GM12878 (cell line): Measurements from ENCODE around the gene SLC16A10. TPM values are rescaled to one million over a fixed set of nuclear protein-coding genes. Genes with fewer than 3 reads are reported as not detected.

ENCODE experiments used
- ATAC-seq: fragments of 200-7000 bp; cut with Tn5 transposase; 3 replicates; pipeline ENCODE4 v1.9.1; 2020; ENCODE audit warnings: mild to moderate bottlenecking, moderate library complexity
- BruUV-seq: library from RNA; stranded (reverse); fragments of 400-500 nt; replicated peaks from 2 replicates; lab custom pipeline; 2021; lab: Mats Ljungman, UMichigan
- CTCF ChIA-PET: fragments of 300-600 bp; sonication (Branson Sonifier 250); formaldehyde crosslinking; extraction: SDS; loops from one replicate; lab custom pipeline; 2021; ENCODE audit warnings: inconsistent platforms; lab: Yijun Ruan, JAX
- POLR2A ChIA-PET: fragments of 350-600 bp; formaldehyde crosslinking; extraction: SDS; loops from one replicate; lab custom pipeline; 2021; ENCODE audit warnings: inconsistent platforms; lab: Charles Lee
- RAD21 ChIA-PET: fragments of 300-600 bp; sonication (Branson Sonifier 250); formaldehyde crosslinking; loops from one replicate; lab custom pipeline; 2023; ENCODE audit warnings: antibody characterized with exemption; ENCODE audit not compliant: unreplicated experiment; lab: Charles Lee
- SMC1A ChIA-PET: fragments of 300-600 bp; sonication (Branson Sonifier 250); formaldehyde crosslinking; loops from one replicate; lab custom pipeline; 2023; ENCODE audit not compliant: unreplicated experiment, uncharacterized antibody; lab: Charles Lee
- DNase-seq: peaks from one replicate; pipeline ENCODE4 v3.0.0-alpha.2; 2011; ENCODE audit warnings: low read depth, low spot score
- FAIRE-seq: peaks from 3 replicates; lab custom pipeline; 2011; peaks lifted over from hg19 to GRCh38; lab: Jason Lieb, UNC
- H2AFZ ChIP-seq: 2 replicates; pipeline ENCODE4 v1.6.0; 2011; ENCODE audit warnings: low read depth, low read length, control low read depth; ENCODE audit not compliant: control insufficient read depth
- H3K27ac ChIP-seq: 2 replicates; pipeline ENCODE4 v1.5.1; 2011; ENCODE audit warnings: control low read depth; ENCODE audit not compliant: control insufficient read depth, insufficient read depth
- H3K27me3 ChIP-seq, 2 experiments: replicated peaks in 1 of 2; 2 replicates each; pipeline versions ENCODE4 v1.6.0 to v1.6.1; 2011; ENCODE audit warnings: low read length in 1 of 2; ENCODE audit not compliant: control insufficient read depth in 2 of 2, insufficient read depth in 2 of 2
- H3K36me3 ChIP-seq, 2 experiments: 2 replicates each; pipeline ENCODE4 v1.5.1; 2011; ENCODE audit warnings: low read length in 1 of 2; ENCODE audit not compliant: control insufficient read depth in 2 of 2, insufficient read depth in 2 of 2
- H3K4me1 ChIP-seq: 2 replicates; pipeline ENCODE4 v1.6.1; 2011; ENCODE audit warnings: mild to moderate bottlenecking, low read length, moderate library complexity, mixed read lengths; ENCODE audit not compliant: control insufficient read depth, insufficient read depth
- H3K4me2 ChIP-seq: 2 replicates; pipeline ENCODE4 v1.6.0; 2011; ENCODE audit warnings: control low read depth; ENCODE audit not compliant: control insufficient read depth, insufficient read depth
- H3K4me3 ChIP-seq: fragments of 200-600 bp; sonication (generic); 2 replicates; pipeline ENCODE4 v1.5.1; 2016
- H3K79me2 ChIP-seq: 2 replicates; pipeline ENCODE4 v1.6.0; 2011; ENCODE audit warnings: low read length; ENCODE audit not compliant: control insufficient read depth, insufficient read depth
- H3K9ac ChIP-seq: 2 replicates; pipeline ENCODE4 v1.8.0; 2011; ENCODE audit warnings: low read length, control low read depth, mixed read lengths; ENCODE audit not compliant: control insufficient read depth, insufficient read depth
- H3K9me3 ChIP-seq: replicated peaks from 3 replicates; pipeline ENCODE4 v1.5.1; 2011; ENCODE audit warnings: mild to moderate bottlenecking, low read length; ENCODE audit not compliant: control insufficient read depth, insufficient read depth
- H4K20me1 ChIP-seq: 2 replicates; pipeline ENCODE4 v1.6.0; 2011; ENCODE audit not compliant: control insufficient read depth, insufficient read depth
- ATF7 ChIP-seq: fragments of 450-650 bp; IDR thresholded peaks from 2 replicates; pipeline ENCODE4 v1.6.1; 2016; ENCODE audit warnings: low read depth, mild to moderate bottlenecking
- FOXM1 ChIP-seq: IDR thresholded peaks from 2 replicates; pipeline ENCODE4 v1.6.1; 2012; ENCODE audit warnings: low read depth, mild to moderate bottlenecking, inconsistent platforms, low read length, moderate library complexity
- IRF4 ChIP-seq: IDR thresholded peaks from 2 replicates; pipeline ENCODE4 v1.6.1; 2011; ENCODE audit warnings: low read depth, low read length
- NR2F1 ChIP-seq: fragments of 450-650 bp; conservative IDR thresholded peaks from 2 replicates; pipeline ENCODE4 v1.6.1; 2017; ENCODE audit warnings: mild to moderate bottlenecking
- PAX5 ChIP-seq: IDR thresholded peaks from 2 replicates; pipeline ENCODE4 v1.6.1; 2011; ENCODE audit warnings: low read depth, low read length, borderline replicate concordance
- RELB ChIP-seq: fragments of 450-650 bp; IDR thresholded peaks from 2 replicates; pipeline ENCODE4 v1.6.1; 2017; ENCODE audit warnings: low read depth, mild to moderate bottlenecking, moderate library complexity
- SP1 ChIP-seq: IDR thresholded peaks from one replicate; pipeline ENCODE4 v1.6.1; 2011; ENCODE audit warnings: low read depth, low read length
- WGBS: methylation state at CpG from one replicate; pipeline ENCODE4 v1.1.6; 2016; ENCODE audit warnings: low lambda C conversion rate; ENCODE audit not compliant: insufficient replicate concordance, insufficient coverage; ENCODE audit errors: missing lambda C conversion rate; 5-methylcytosine and 5-hydroxymethylcytosine counted together
- in situ Hi-C: fragments of 300-500 bp; cut with MboI; formaldehyde crosslinking; loops from 9 replicates; pipeline ENCODE4 v1.14.3; 2018; ENCODE audit warnings: mixed read lengths
- intact Hi-C: fragments of 100-400 bp; cut with micrococcal nuclease; formaldehyde crosslinking; loops from one replicate; pipeline ENCODE4 v1.14.2; 2022; ENCODE audit not compliant: unreplicated experiment
- polyA plus RNA-seq, 11 experiments: library from polyadenylated mRNA; depleted of rRNA in 4 of 11; unstranded in 6 of 11; stranded (reverse) in 5 of 11; fragments of >200 nt; fragmentation: Nextera tagmentation in 4 of 11; fragmentation: Illumina TruSeq in 1 of 11; extraction: Ambion mirVana in 4 of 11; extraction: Trizol in 1 of 11; gene quantifications; 1 replicate in 1 of 11; 2 replicates in 10 of 11; pipeline versions ENCODE4 v1.2.1 to v1.2.3, GENCODE V29; 2011 to 2016; ENCODE audit warnings: inconsistent platforms in 2 of 11, missing spikeins in 2 of 11, low read depth in 1 of 11
- total RNA-seq, 4 experiments: library from RNA; depleted of rRNA in 3 of 4; stranded (reverse); fragments of >200 nt in 3 of 4; fragmentation: Illumina TruSeq in 1 of 4; extraction: Trizol in 1 of 4; gene quantifications; 2 replicates each; pipeline versions ENCODE4 v1.2.1 to v1.2.3, GENCODE V29; 2013 to 2021

Gene SLC16A10
- total and polyA plus RNA-seq, 10 of the 15 experiments (the other 5 are each of a cell fraction or from before 2014, with no cell fraction given) = 2.3 to 19.0 (median 8.0) TPM

- TF ChIP-seq FOXM1 = no peak
- TF ChIP-seq NR2F1 = no peak
- TF ChIP-seq IRF4 = no peak
- no peak for TF ChIP-seq PAX5
These were observed 31.5 kb downstream of the SLC16A10 start (continued) for GRCh38 chr6:111118826-111119225.

DNA sequence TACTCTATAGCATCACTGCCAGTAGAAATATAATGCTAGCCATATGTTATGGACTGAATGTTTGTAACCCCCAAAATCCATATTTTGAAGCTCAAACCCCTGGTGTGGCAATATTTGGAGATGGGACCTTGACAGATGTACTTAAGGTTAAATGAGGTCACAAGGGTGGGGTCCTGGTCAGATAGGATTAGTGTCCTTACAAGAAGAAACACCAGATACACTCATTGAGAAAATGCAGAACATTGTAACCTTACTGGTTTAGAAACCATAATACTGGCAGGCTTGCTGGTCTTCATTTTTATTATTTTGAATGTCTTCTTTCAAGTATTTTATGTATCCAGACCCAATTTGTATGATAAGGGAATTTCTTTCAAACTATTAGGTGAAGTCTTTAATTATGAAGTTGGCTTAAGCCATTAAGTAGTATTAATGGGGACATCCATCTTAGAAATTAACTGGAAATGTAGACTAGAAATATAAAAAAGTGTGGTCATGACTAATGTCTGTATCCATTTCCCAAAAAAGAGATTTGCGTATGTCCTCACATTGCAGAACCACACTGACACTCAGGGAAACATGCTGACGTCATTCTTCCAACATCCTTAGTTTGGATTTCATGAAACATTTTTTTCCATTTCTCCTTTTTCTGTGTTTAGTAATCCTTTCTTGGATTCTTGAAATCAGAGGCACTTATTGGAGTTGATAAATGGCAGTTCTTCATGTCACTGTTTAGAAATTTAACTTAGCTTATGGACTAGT, 32.4 kb downstream of the SLC16A10 start:
- Histone ChIP-seq H3K27ac (no peak overlapping the region), H3K79me2 (no peaks in the 10 kb centered on the region; the same call in 1 of the 2 replicates), H3K9me3 (no peaks in the 10 kb centered on the region)
- RAD21 ChIA-PET = no interaction called here
- TF ChIP-seq RELB = no peak
- TF ChIP-seq ATF7 = peak; percentile 31; the same call in 1 of the 2 replicates
- no peak for TF ChIP-seq SP1
- TF ChIP-seq, all 136 proteins: peak for 1
- ChIA-PET SMC1A (no interaction called here), POLR2A (no interaction called here), CTCF (interaction anchor here (1.0 kb wide), 1 partner anchor 60 kb away, joined by 3 read pairs; no protein-coding TSS in a partner anchor)
- in situ Hi-C loops (no loop called here), intact Hi-C loops (no loop called here)
- Histone ChIP-seq H3K4me1 (peaks cover 10% of the 10 kb centered on the region), H3K36me3 (no peaks in the 10 kb centered on the region), H4K20me1 (no peaks in the 10 kb centered on the region), H2AFZ (no peak overlapping the region), H3K27me3 (no peaks in the 10 kb centered on the region), H3K4me2 (no peak overlapping the region), H3K9ac (no peak overlapping the region), H3K4me3 (no peak overlapping the region)
- FAIRE-seq = no peak
- WGBS = 87% methylated on average over 2 of the region's 2 CpGs
- no TSS peak for BruUV-seq
- no peak for ATAC-seq
- no peak for DNase-seq
